ENCODE measurements around the gene ROBO1. TPM values are rescaled to one million over a fixed set of nuclear protein-coding genes. Genes with fewer than 3 reads are reported as not detected.

ROBO1 gene
- total and polyA plus RNA-seq, 2 of the 13 experiments (the other 11 are each of a cell fraction or from before 2014, with no cell fraction given) = 52.2 to 71.0 TPM

GRCh38 chr3:78848392-78849288 lies 919.2 kb downstream of the ROBO1 start (continued):
- TF ChIP-seq, protein P1, sequence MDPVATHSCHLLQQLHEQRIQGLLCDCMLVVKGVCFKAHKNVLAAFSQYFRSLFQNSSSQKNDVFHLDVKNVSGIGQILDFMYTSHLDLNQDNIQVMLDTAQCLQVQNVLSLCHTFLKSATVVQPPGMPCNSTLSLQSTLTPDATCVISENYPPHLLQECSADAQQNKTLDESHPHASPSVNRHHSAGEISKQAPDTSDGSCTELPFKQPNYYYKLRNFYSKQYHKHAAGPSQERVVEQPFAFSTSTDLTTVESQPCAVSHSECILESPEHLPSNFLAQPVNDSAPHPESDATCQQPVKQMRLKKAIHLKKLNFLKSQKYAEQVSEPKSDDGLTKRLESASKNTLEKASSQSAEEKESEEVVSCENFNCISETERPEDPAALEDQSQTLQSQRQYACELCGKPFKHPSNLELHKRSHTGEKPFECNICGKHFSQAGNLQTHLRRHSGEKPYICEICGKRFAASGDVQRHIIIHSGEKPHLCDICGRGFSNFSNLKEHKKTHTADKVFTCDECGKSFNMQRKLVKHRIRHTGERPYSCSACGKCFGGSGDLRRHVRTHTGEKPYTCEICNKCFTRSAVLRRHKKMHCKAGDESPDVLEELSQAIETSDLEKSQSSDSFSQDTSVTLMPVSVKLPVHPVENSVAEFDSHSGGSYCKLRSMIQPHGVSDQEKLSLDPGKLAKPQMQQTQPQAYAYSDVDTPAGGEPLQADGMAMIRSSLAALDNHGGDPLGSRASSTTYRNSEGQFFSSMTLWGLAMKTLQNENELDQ (CRISPR knock-in tag; IDR thresholded peaks at IDR 0.05; ENCODE audit: borderline replicate concordance) = no peak
- 0 out of 2 replicates have a peak, but pooled peaks have one; percentile 17 for TF ChIP-seq CREB1 (IDR thresholded peaks at IDR 0.05)
- peak; percentile 74 for TF ChIP-seq CREB1 (CRISPR knock-in tag; IDR thresholded peaks at IDR 0.05)
- peak; percentile 23; the same call in 1 of the 2 replicates for TF ChIP-seq CHD4 (IDR thresholded peaks at IDR 0.05; ENCODE audit: borderline replicate concordance, low read length)
- TF ChIP-seq, protein P2, sequence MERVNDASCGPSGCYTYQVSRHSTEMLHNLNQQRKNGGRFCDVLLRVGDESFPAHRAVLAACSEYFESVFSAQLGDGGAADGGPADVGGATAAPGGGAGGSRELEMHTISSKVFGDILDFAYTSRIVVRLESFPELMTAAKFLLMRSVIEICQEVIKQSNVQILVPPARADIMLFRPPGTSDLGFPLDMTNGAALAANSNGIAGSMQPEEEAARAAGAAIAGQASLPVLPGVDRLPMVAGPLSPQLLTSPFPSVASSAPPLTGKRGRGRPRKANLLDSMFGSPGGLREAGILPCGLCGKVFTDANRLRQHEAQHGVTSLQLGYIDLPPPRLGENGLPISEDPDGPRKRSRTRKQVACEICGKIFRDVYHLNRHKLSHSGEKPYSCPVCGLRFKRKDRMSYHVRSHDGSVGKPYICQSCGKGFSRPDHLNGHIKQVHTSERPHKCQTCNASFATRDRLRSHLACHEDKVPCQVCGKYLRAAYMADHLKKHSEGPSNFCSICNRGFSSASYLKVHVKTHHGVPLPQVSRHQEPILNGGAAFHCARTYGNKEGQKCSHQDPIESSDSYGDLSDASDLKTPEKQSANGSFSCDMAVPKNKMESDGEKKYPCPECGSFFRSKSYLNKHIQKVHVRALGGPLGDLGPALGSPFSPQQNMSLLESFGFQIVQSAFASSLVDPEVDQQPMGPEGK (CRISPR knock-in tag; IDR thresholded peaks at IDR 0.05) = peak; percentile 71
- TF ChIP-seq, protein P3, sequence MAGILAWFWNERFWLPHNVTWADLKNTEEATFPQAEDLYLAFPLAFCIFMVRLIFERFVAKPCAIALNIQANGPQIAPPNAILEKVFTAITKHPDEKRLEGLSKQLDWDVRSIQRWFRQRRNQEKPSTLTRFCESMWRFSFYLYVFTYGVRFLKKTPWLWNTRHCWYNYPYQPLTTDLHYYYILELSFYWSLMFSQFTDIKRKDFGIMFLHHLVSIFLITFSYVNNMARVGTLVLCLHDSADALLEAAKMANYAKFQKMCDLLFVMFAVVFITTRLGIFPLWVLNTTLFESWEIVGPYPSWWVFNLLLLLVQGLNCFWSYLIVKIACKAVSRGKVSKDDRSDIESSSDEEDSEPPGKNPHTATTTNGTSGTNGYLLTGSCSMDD (CRISPR knock-in tag; IDR thresholded peaks at IDR 0.05) = no peak
- TF ChIP-seq, protein P4, sequence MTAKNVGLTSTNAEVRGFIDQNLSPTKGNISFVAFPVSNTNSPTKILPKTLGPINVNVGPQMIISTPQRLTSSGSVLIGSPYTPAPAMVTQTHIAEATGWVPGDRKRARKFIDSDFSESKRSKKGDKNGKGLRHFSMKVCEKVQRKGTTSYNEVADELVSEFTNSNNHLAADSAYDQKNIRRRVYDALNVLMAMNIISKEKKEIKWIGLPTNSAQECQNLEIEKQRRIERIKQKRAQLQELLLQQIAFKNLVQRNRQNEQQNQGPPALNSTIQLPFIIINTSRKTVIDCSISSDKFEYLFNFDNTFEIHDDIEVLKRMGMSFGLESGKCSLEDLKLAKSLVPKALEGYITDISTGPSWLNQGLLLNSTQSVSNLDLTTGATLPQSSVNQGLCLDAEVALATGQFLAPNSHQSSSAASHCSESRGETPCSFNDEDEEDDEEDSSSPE (CRISPR knock-in tag; IDR thresholded peaks at IDR 0.05) = no peak
- TF ChIP-seq ZNF878 (CRISPR knock-in tag; IDR thresholded peaks at IDR 0.05) = peak; percentile 68; the same call in 1 of the 2 replicates
- peak; percentile 83 for TF ChIP-seq ZNF503 (CRISPR knock-in tag; IDR thresholded peaks at IDR 0.05)
- no peak for TF ChIP-seq KLF12 (CRISPR knock-in tag; IDR thresholded peaks at IDR 0.05; ENCODE audit: borderline replicate concordance)
- TF ChIP-seq CEBPG (CRISPR knock-in tag; IDR thresholded peaks at IDR 0.05) = peak; percentile 75
- 0 out of 2 replicates have a peak, but pooled peaks have one; percentile 27 for TF ChIP-seq FOXP1 (IDR thresholded peaks at IDR 0.05)
- peak; percentile 84; the same call in 1 of the 2 replicates for TF ChIP-seq FOXP1 (CRISPR knock-in tag; IDR thresholded peaks at IDR 0.05)
- TF ChIP-seq, protein P5, sequence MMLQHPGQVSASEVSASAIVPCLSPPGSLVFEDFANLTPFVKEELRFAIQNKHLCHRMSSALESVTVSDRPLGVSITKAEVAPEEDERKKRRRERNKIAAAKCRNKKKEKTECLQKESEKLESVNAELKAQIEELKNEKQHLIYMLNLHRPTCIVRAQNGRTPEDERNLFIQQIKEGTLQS (CRISPR knock-in tag; IDR thresholded peaks at IDR 0.05) = peak; percentile 85
- peak; percentile 74; the same call in 1 of the 2 replicates for TF ChIP-seq SIX4 (CRISPR knock-in tag; IDR thresholded peaks at IDR 0.05)
- 0 out of 2 replicates have a peak, but pooled peaks have one; percentile 22 for TF ChIP-seq KDM4B (CRISPR knock-in tag; IDR thresholded peaks at IDR 0.05)
- peak; percentile 95 for TF ChIP-seq NCOA2 (CRISPR knock-in tag; IDR thresholded peaks at IDR 0.05)
- no peak for TF ChIP-seq ATF6 (CRISPR knock-in tag; conservative IDR thresholded peaks at IDR 0.05)
